Measurements from ENCODE around the gene SLC12A4.

- TF ChIP-seq POLR2AphosphoS5 (IDR thresholded peaks at IDR 0.05; ENCODE audit: borderline replicate concordance, low read depth, low read length): no peak
- no peak for TF ChIP-seq EZH2 (IDR thresholded peaks at IDR 0.05)
These were observed 28.7 kb downstream of the SLC12A4 start for GRCh38 chr16:67939507-67940445.
